Effector CD8-positive, alpha-beta T cell (primary cell): Measurements from ENCODE around the gene MAN1A2.
"Not testable (repeated sequence)": the region's sequence is repeated elsewhere in the genome, so short reads cannot be mapped to it uniquely, and the experiment has no call there.

Experiments
- DNase-seq: peaks from one replicate; lab custom pipeline; 2025; lab: John Stamatoyannopoulos, UW

Gene MAN1A2

GRCh38 chr1:117398957-117399356 lies 31.7 kb downstream of the MAN1A2 start:
- no peak for DNase-seq

GRCh38 chr1:117401761-117402160 lies 34.5 kb downstream of the MAN1A2 start:
- DNase-seq, result no peak

GRCh38 chr1:117403597-117403996 lies 36.3 kb downstream of the MAN1A2 start:
- no peak for DNase-seq

GRCh38 chr1:117405042-117405441 lies 37.8 kb downstream of the MAN1A2 start:
- no peak for DNase-seq

- DNase-seq, result no peak
Measured at GRCh38 chr1:117412472-117412871, 45.2 kb downstream of the MAN1A2 start.

GRCh38 chr1:117413412-117413811 lies 46.2 kb downstream of the MAN1A2 start:
- no peak for DNase-seq

- DNase-seq, result no peak
Measured at GRCh38 chr1:117414943-117415342, 47.7 kb downstream of the MAN1A2 start.

- no peak for DNase-seq
Measured at GRCh38 chr1:117416004-117416403, 48.8 kb downstream of the MAN1A2 start.

- DNase-seq, result no peak
Measured at GRCh38 chr1:117416546-117417125, 49.4 kb downstream of the MAN1A2 start.

- DNase-seq, result no peak
Measured at GRCh38 chr1:117425050-117425734, 57.9 kb downstream of the MAN1A2 start.

GRCh38 chr1:117427297-117427696 lies 60.0 kb downstream of the MAN1A2 start:
- no peak for DNase-seq

GRCh38 chr1:117433943-117434342 lies 66.7 kb downstream of the MAN1A2 start:
- no peak for DNase-seq

- no peak for DNase-seq
Measured at GRCh38 chr1:117436513-117436912, 69.3 kb downstream of the MAN1A2 start.

GRCh38 chr1:117447661-117448060 lies 80.4 kb downstream of the MAN1A2 start:
- no peak for DNase-seq

- DNase-seq, result no peak
Measured at GRCh38 chr1:117452216-117452615, 85.0 kb downstream of the MAN1A2 start.

GRCh38 chr1:117453958-117454357 lies 86.7 kb downstream of the MAN1A2 start:
- no peak for DNase-seq

- DNase-seq, result not testable (repeated sequence)
Measured at GRCh38 chr1:117458410-117458809, 91.2 kb downstream of the MAN1A2 start.

GRCh38 chr1:117466761-117467160 lies 99.5 kb downstream of the MAN1A2 start:
- no peak for DNase-seq

- no peak for DNase-seq
Measured at GRCh38 chr1:117467336-117467735, 100.1 kb downstream of the MAN1A2 start.

GRCh38 chr1:117473063-117473462 lies 105.8 kb downstream of the MAN1A2 start:
- DNase-seq, result no peak

GRCh38 chr1:117475495-117475894 lies 108.2 kb downstream of the MAN1A2 start:
- not testable (repeated sequence) for DNase-seq

GRCh38 chr1:117479086-117479485 lies 111.8 kb downstream of the MAN1A2 start:
- no peak for DNase-seq

- no peak for DNase-seq
Measured at GRCh38 chr1:117481410-117481809, 114.2 kb downstream of the MAN1A2 start.

- DNase-seq, result no peak
Measured at GRCh38 chr1:117493906-117494305, 126.7 kb downstream of the MAN1A2 start.
